Measurements from ENCODE around the gene PRTG.

GRCh38 chr15:55714064-55714463 is 28.9 kb downstream of the PRTG start:
- no peak for TF ChIP-seq CTCF (IDR thresholded peaks at IDR 0.05; ENCODE audit: low read depth, low read length, missing input control)
- TF ChIP-seq REST (IDR thresholded peaks at IDR 0.05) = no peak
- TF ChIP-seq SP1 (IDR thresholded peaks at IDR 0.05) = no peak
- TF ChIP-seq TAF1 (conservative IDR thresholded peaks at IDR 0.05) = no peak
- no peak for TF ChIP-seq GABPA (IDR thresholded peaks at IDR 0.05 in 1 of 2, conservative IDR thresholded peaks at IDR 0.05 in 1 of 2)
- no peak for TF ChIP-seq RXRA (IDR thresholded peaks at IDR 0.05)
- TF ChIP-seq MAX (IDR thresholded peaks at IDR 0.05) = no peak
- TF ChIP-seq JUND (IDR thresholded peaks at IDR 0.05) = no peak
- no peak for TF ChIP-seq YY1 (IDR thresholded peaks at IDR 0.05)
- TF ChIP-seq FOXA1 (IDR thresholded peaks at IDR 0.05) = no peak
- TF ChIP-seq ATF3 (IDR thresholded peaks at IDR 0.05) = no peak
